Measurements from ENCODE around the gene RAB5B. TPM values are rescaled to one million over a fixed set of nuclear protein-coding genes. Genes with fewer than 3 reads are reported as not detected.

Gene RAB5B
- total RNA-seq, 2 experiments from 2014 or later = 21.6 to 47.2 TPM

GRCh38 chr12:56034586-56035332, 60.9 kb downstream of the RAB5B start:
- BruUV-seq (replicated peaks) = no TSS peak
- Histone ChIP-seq H3K9me3 (ENCODE audit: low read length) (no peaks in the 10 kb centered on the region), H3K79me2 (ENCODE audit: insufficient read depth, low read depth, low read length) (no peaks in the 10 kb centered on the region), H3K9me2 (ENCODE audit: insufficient read depth, low read length) (no peaks in the 10 kb centered on the region), H3K4me1 (ENCODE audit: insufficient read depth, low read length, poor library complexity, severe bottlenecking) (peaks cover 13% of the 10 kb centered on the region), H3K4me3 (ENCODE audit: low read depth, low read length, poor library complexity, severe bottlenecking) (no peak overlapping the region), H2AFZ (ENCODE audit: low read length) (no peak overlapping the region), H3K27ac (ENCODE audit: low read depth, low read length, poor library complexity, severe bottlenecking) (no peak overlapping the region), H3K4me2 (ENCODE audit: low read length) (no peak overlapping the region), H3K36me3 (ENCODE audit: insufficient read depth, low read length) (peaks cover 2% of the 10 kb centered on the region; the same call in 1 of the 2 replicates), H4K20me1 (ENCODE audit: insufficient read depth, low read length) (no peaks in the 10 kb centered on the region)
- intact Hi-C loops (cut with micrococcal nuclease; ENCODE audit: unreplicated experiment) = no loop called here
- POLR2A ChIA-PET = no interaction called here
- DNase-seq (ENCODE audit: low spot score) = no peak
- no peak for TF ChIP-seq EZH2phosphoT487 (IDR thresholded peaks at IDR 0.05; ENCODE audit: borderline replicate concordance, low read depth, low read length)
- TF ChIP-seq CTCF (conservative IDR thresholded peaks at IDR 0.05; ENCODE audit: low read length) = no peak
- CTCF ChIA-PET (ENCODE audit: unreplicated experiment) = no interaction called here

GRCh38 chr12:56037161-56037560, 63.3 kb downstream of the RAB5B start:
- ChIA-PET CTCF (ENCODE audit: unreplicated experiment) (no interaction called here), POLR2A (interaction anchor here (0.5 to 0.8 kb wide), 3 partner anchors 38 to 296 kb away, joined by 3 to 6 read pairs (median 5); no protein-coding TSS in a partner anchor)
- H3K9me2 ChIP-seq (ENCODE audit: insufficient read depth, low read length) = no peaks in the 10 kb centered on the region
- no peak overlapping the region for H3K4me2 ChIP-seq (ENCODE audit: low read length)
- intact Hi-C loops (cut with micrococcal nuclease; ENCODE audit: unreplicated experiment) = no loop called here
- TF ChIP-seq CTCF (conservative IDR thresholded peaks at IDR 0.05; ENCODE audit: low read length) (no peak), EZH2phosphoT487 (IDR thresholded peaks at IDR 0.05; ENCODE audit: borderline replicate concordance, low read depth, low read length) (no peak)
- no TSS peak for BruUV-seq (replicated peaks)
- H3K4me1 ChIP-seq (ENCODE audit: insufficient read depth, low read length, poor library complexity, severe bottlenecking) = peaks cover 23% of the 10 kb centered on the region
- DNase-seq (ENCODE audit: low spot score) = no peak
- H4K20me1 ChIP-seq (ENCODE audit: insufficient read depth, low read length) = no peaks in the 10 kb centered on the region
- no peak overlapping the region for H3K4me3 ChIP-seq (ENCODE audit: low read depth, low read length, poor library complexity, severe bottlenecking)
- H3K9me3 ChIP-seq (ENCODE audit: low read length) = no peaks in the 10 kb centered on the region
- H3K36me3 ChIP-seq (ENCODE audit: insufficient read depth, low read length) = peaks cover 4% of the 10 kb centered on the region
- peaks cover 4% of the 10 kb centered on the region for H3K79me2 ChIP-seq (ENCODE audit: insufficient read depth, low read depth, low read length)
- H2AFZ ChIP-seq (ENCODE audit: low read length) = no peak overlapping the region
- H3K27ac ChIP-seq (ENCODE audit: low read depth, low read length, poor library complexity, severe bottlenecking) = no peak overlapping the region

- Histone ChIP-seq H2AFZ (ENCODE audit: low read length) (no peak overlapping the region), H3K27ac (ENCODE audit: low read depth, low read length, poor library complexity, severe bottlenecking) (no peak overlapping the region), H3K79me2 (ENCODE audit: insufficient read depth, low read depth, low read length) (peaks cover 14% of the 10 kb centered on the region), H3K9me3 (ENCODE audit: low read length) (no peaks in the 10 kb centered on the region), H3K4me2 (ENCODE audit: low read length) (no peak overlapping the region), H3K9me2 (ENCODE audit: insufficient read depth, low read length) (no peaks in the 10 kb centered on the region), H4K20me1 (ENCODE audit: insufficient read depth, low read length) (peaks cover 7% of the 10 kb centered on the region; the same call in 1 of the 2 replicates), H3K36me3 (ENCODE audit: insufficient read depth, low read length) (peaks cover 12% of the 10 kb centered on the region), H3K4me3 (ENCODE audit: low read depth, low read length, poor library complexity, severe bottlenecking) (no peak overlapping the region), H3K4me1 (ENCODE audit: insufficient read depth, low read length, poor library complexity, severe bottlenecking) (peaks cover 25% of the 10 kb centered on the region)
- BruUV-seq (replicated peaks) = no TSS peak
- CTCF ChIA-PET (ENCODE audit: unreplicated experiment) = no interaction called here
- intact Hi-C loops (cut with micrococcal nuclease; ENCODE audit: unreplicated experiment) = no loop called here
- POLR2A ChIA-PET = interaction anchor here (0.6 to 1.1 kb wide), 2 partner anchors 11 to 114 kb away, joined by 3 read pairs; no protein-coding TSS in a partner anchor
- no peak for DNase-seq (ENCODE audit: low spot score)
- no peak for TF ChIP-seq CTCF (conservative IDR thresholded peaks at IDR 0.05; ENCODE audit: low read length)
- no peak for TF ChIP-seq EZH2phosphoT487 (IDR thresholded peaks at IDR 0.05; ENCODE audit: borderline replicate concordance, low read depth, low read length)
These were observed 64.3 kb downstream of the RAB5B start for GRCh38 chr12:56038022-56038655.

Measured in OCI-LY7 (cell line).